Left ventricle myocardium inferior (tissue), 1 donor: ENCODE measurements around the gene AGR3. TPM values are rescaled to one million over a fixed set of nuclear protein-coding genes. Genes with fewer than 3 reads are reported as not detected.
A peak's percentile ranks its signal among the peaks of the same experiment; 100 is the strongest.

Experiments used
- DNase-seq: peaks from one replicate; pipeline ENCODE4 v3.0.0-alpha.2; 2020
- H3K27ac ChIP-seq: fragments of 200-600 bp; replicated peaks from 2 replicates; pipeline ENCODE4 v1.8.0; 2021
- H3K27me3 ChIP-seq: fragments of 200-600 bp; 2 replicates; pipeline ENCODE4 v1.8.0; 2021; ENCODE audit warnings: low read depth
- H3K36me3 ChIP-seq: fragments of 200-600 bp; 2 replicates; pipeline ENCODE4 v1.8.0; 2021
- H3K4me1 ChIP-seq: fragments of 200-600 bp; 2 replicates; pipeline ENCODE4 v1.8.0; 2021
- H3K4me3 ChIP-seq: fragments of 200-600 bp; 2 replicates; pipeline ENCODE4 v1.8.0; 2021; ENCODE audit warnings: mild to moderate bottlenecking, moderate library complexity
- H3K9me3 ChIP-seq: fragments of 200-600 bp; replicated peaks from 2 replicates; pipeline ENCODE4 v1.8.0; 2021
- CTCF ChIP-seq: fragments of 200-600 bp; IDR thresholded peaks from 2 replicates; pipeline ENCODE4 v1.8.0; 2021; ENCODE audit warnings: antibody characterized with exemption, mild to moderate bottlenecking, borderline replicate concordance
- intact Hi-C: fragments of 100-400 bp; cut with micrococcal nuclease; formaldehyde crosslinking; loops from one replicate; pipeline ENCODE4 v1.11.0; 2022
- total RNA-seq: library from RNA; stranded (reverse); fragmentation: NEBNext Ultra II Directional; extraction: Animal tissue kit (Norgen Biotek cat#: 25700); gene quantifications from one replicate; pipeline ENCODE4 v1.2.1, GENCODE V29; 2021
- donor health status: DM: no; HTN: yes; CAD: no; lungs with severe emphysema.

Gene AGR3
- total RNA-seq, 1 donor from 2014 or later: not detected

- no peak for DNase-seq
- no peak overlapping the region for H3K4me3 ChIP-seq
- peak; percentile 81 for TF ChIP-seq CTCF
- no peaks in the 10 kb centered on the region for H3K4me1 ChIP-seq
- no peak overlapping the region for H3K27ac ChIP-seq
- H3K36me3 ChIP-seq: no peaks in the 10 kb centered on the region
- H3K27me3 ChIP-seq: no peaks in the 10 kb centered on the region
- no peaks in the 10 kb centered on the region for H3K9me3 ChIP-seq
- intact Hi-C loops: loop anchor here (5.0 to 10.0 kb wide), 3 partner anchors 114 to 314 kb away; partner anchors contain the start of gene AGR2
Measured at GRCh38 chr7:16918288-16918895, 36.6 kb upstream of the AGR3 start.

GRCh38 chr7:16916738-16917137 is 35.0 kb upstream of the AGR3 start:
- DNase-seq: no peak
- no peak overlapping the region for H3K27ac ChIP-seq
- no peak for TF ChIP-seq CTCF

GRCh38 chr7:16916105-16916639 is 34.4 kb upstream of the AGR3 start:
- DNase-seq: no peak
- H3K4me3 ChIP-seq: no peak overlapping the region
- H3K9me3 ChIP-seq: peaks cover 13% of the 10 kb centered on the region
- TF ChIP-seq CTCF: no peak
- H3K27me3 ChIP-seq: no peaks in the 10 kb centered on the region
- H3K27ac ChIP-seq: no peak overlapping the region
- H3K36me3 ChIP-seq: no peaks in the 10 kb centered on the region
- intact Hi-C loops: loop anchor here (5.0 to 10.0 kb wide), 3 partner anchors 111 to 311 kb away; partner anchors contain the start of gene AGR2
- no peaks in the 10 kb centered on the region for H3K4me1 ChIP-seq

More at GRCh38 chr7:16916738-16917137, 35.0 kb upstream of the AGR3 start:
- no peaks in the 10 kb centered on the region for H3K27me3 ChIP-seq
- no peaks in the 10 kb centered on the region for H3K36me3 ChIP-seq
- no peaks in the 10 kb centered on the region for H3K4me1 ChIP-seq
- H3K9me3 ChIP-seq: peaks cover 7% of the 10 kb centered on the region
- intact Hi-C loops: loop anchor here (5.0 to 10.0 kb wide), 3 partner anchors 112 to 312 kb away; partner anchors contain the start of gene AGR2
- H3K4me3 ChIP-seq: no peak overlapping the region

- Histone ChIP-seq H3K4me1 (no peaks in the 10 kb centered on the region), H3K9me3 (peaks cover 17% of the 10 kb centered on the region), H3K27me3 (no peaks in the 10 kb centered on the region), H3K4me3 (no peak overlapping the region), H3K36me3 (no peaks in the 10 kb centered on the region), H3K27ac (no peak overlapping the region)
- no peak for DNase-seq
- intact Hi-C loops: loop anchor here (5.0 to 10.0 kb wide), 3 partner anchors 111 to 311 kb away; partner anchors contain the start of gene AGR2
- TF ChIP-seq CTCF: no peak
Measured at GRCh38 chr7:16915405-16915804, 33.6 kb upstream of the AGR3 start.

GRCh38 chr7:16914771-16915170 is 33.0 kb upstream of the AGR3 start:
- intact Hi-C loops: loop anchor here (5.0 to 10.0 kb wide), 3 partner anchors 110 to 310 kb away; partner anchors contain the start of gene AGR2
- H3K4me1 ChIP-seq: no peaks in the 10 kb centered on the region
- H3K9me3 ChIP-seq: peaks cover 22% of the 10 kb centered on the region
- H3K36me3 ChIP-seq: no peaks in the 10 kb centered on the region
- no peak for DNase-seq
- H3K4me3 ChIP-seq: no peak overlapping the region
- no peak for TF ChIP-seq CTCF
- H3K27ac ChIP-seq: no peak overlapping the region
- no peaks in the 10 kb centered on the region for H3K27me3 ChIP-seq
